HEK293 (cell line): ENCODE data around the gene MFGE8.

Experiments used
- CTCF ChIA-PET: fragments of 350-600 bp; formaldehyde crosslinking; extraction: SDS; loops from one replicate; lab custom pipeline; 2021; ENCODE audit warnings: antibody characterized with exemption; lab: Yijun Ruan, JAX
- POLR2A ChIA-PET: fragments of 300-600 bp; formaldehyde crosslinking; extraction: SDS; loops from one replicate; lab custom pipeline; 2020; ENCODE audit warnings: antibody characterized with exemption, inconsistent platforms; lab: Yijun Ruan, JAX
- H3K27ac ChIP-seq: fragments of 200-500 bp; sonication (Bioruptor generic); 2 replicates; pipeline ENCODE4 v1.5.1; 2014; ENCODE audit warnings: low read depth, low read length, control low read depth, inconsistent platforms; ENCODE audit errors: extremely low read depth
- H3K36me3 ChIP-seq, 2 experiments: fragments of 200-500 bp in 1 of 2; sonication (Bioruptor generic) in 1 of 2; 1 replicate in 1 of 2; 2 replicates in 1 of 2; pipeline ENCODE4 v1.5.1; 2014 to 2017; ENCODE audit warnings: inconsistent platforms in 2 of 2, low read length in 2 of 2; ENCODE audit not compliant: control insufficient read depth in 2 of 2, insufficient read depth in 1 of 2
- H3K4me1 ChIP-seq: fragments of 200-500 bp; sonication (Bioruptor generic); 2 replicates; pipeline ENCODE4 v1.5.1; 2014; ENCODE audit warnings: mild to moderate bottlenecking, low read length, inconsistent platforms; ENCODE audit not compliant: control insufficient read depth, insufficient read depth
- H3K4me3 ChIP-seq: 2 replicates; pipeline ENCODE4 v1.5.1; 2011; ENCODE audit warnings: low read depth, mild to moderate bottlenecking, control low read depth, low read length, moderate library complexity
- H3K9me3 ChIP-seq: fragments of 200-500 bp; sonication (Bioruptor generic); 2 replicates; pipeline ENCODE4 v1.5.1; 2014; ENCODE audit warnings: low read depth, low read length, inconsistent platforms; ENCODE audit not compliant: control insufficient read depth, insufficient read depth
- SP3 ChIP-seq: fragments of 450-650 bp; formaldehyde crosslinking; IDR thresholded peaks from 2 replicates; pipeline ENCODE4 v1.5.1; 2016; ENCODE audit warnings: missing biosample characterization, missing genetic modification characterization
- ZBTB20 ChIP-seq: fragments of 450-650 bp; formaldehyde crosslinking; IDR thresholded peaks from 2 replicates; pipeline ENCODE4 v1.5.1; 2016; ENCODE audit warnings: missing biosample characterization, missing genetic modification characterization
- ZBTB49 ChIP-seq: fragments of 450-650 bp; formaldehyde crosslinking; IDR thresholded peaks from 2 replicates; pipeline ENCODE4 v1.5.1; 2016; ENCODE audit warnings: missing biosample characterization, missing genetic modification characterization, low read depth
- ZFP69B ChIP-seq: fragments of 450-650 bp; formaldehyde crosslinking; IDR thresholded peaks from 2 replicates; pipeline ENCODE4 v1.5.1; 2016; ENCODE audit warnings: missing biosample characterization, missing genetic modification characterization
- ZNF266 ChIP-seq: fragments of 450-650 bp; formaldehyde crosslinking; IDR thresholded peaks from 2 replicates; pipeline ENCODE4 v1.5.1; 2016; ENCODE audit warnings: missing biosample characterization, missing genetic modification characterization, low read depth
- ZNF350 ChIP-seq: fragments of 450-650 bp; formaldehyde crosslinking; IDR thresholded peaks from 2 replicates; pipeline ENCODE4 v1.5.0; 2017; ENCODE audit warnings: missing biosample characterization, mild to moderate bottlenecking, missing genetic modification characterization
- ZNF362 ChIP-seq: fragments of 450-650 bp; formaldehyde crosslinking; IDR thresholded peaks from 2 replicates; pipeline ENCODE4 v1.5.1; 2016; ENCODE audit warnings: missing biosample characterization, missing genetic modification characterization
- ZNF514 ChIP-seq: fragments of 450-650 bp; formaldehyde crosslinking; IDR thresholded peaks from 2 replicates; pipeline ENCODE4 v1.5.1; 2016; ENCODE audit warnings: missing biosample characterization, missing genetic modification characterization
- ZNF561 ChIP-seq: fragments of 450-650 bp; IDR thresholded peaks from 2 replicates; pipeline ENCODE4 v1.5.1; 2018; ENCODE audit warnings: missing biosample characterization, missing genetic modification characterization, borderline replicate concordance
- ZNF585B ChIP-seq: fragments of 450-650 bp; formaldehyde crosslinking; IDR thresholded peaks from 2 replicates; pipeline ENCODE4 v1.5.1; 2016; ENCODE audit warnings: missing biosample characterization, missing genetic modification characterization
- ZNF596 ChIP-seq: fragments of 450-650 bp; IDR thresholded peaks from 2 replicates; pipeline ENCODE4 v1.5.0; 2018; ENCODE audit warnings: missing biosample characterization, mild to moderate bottlenecking, missing genetic modification characterization, moderate library complexity
- ZNF610 ChIP-seq: fragments of 450-650 bp; formaldehyde crosslinking; IDR thresholded peaks from 2 replicates; pipeline ENCODE4 v1.5.1; 2016; ENCODE audit warnings: missing biosample characterization, missing genetic modification characterization, borderline replicate concordance
- ZNF830 ChIP-seq: fragments of 450-650 bp; IDR thresholded peaks from 2 replicates; pipeline ENCODE4 v1.5.0; 2018; ENCODE audit warnings: missing biosample characterization, missing genetic modification characterization, low read depth, mild to moderate bottlenecking, moderate library complexity
- TF ChIP-seq, protein P1 (sequence below): fragments of 450-650 bp; formaldehyde crosslinking; IDR thresholded peaks from 2 replicates; pipeline ENCODE4 v1.5.1; 2017; ENCODE audit warnings: missing biosample characterization, missing genetic modification characterization
- TF ChIP-seq, protein P2 (sequence below): fragments of 450-650 bp; formaldehyde crosslinking; IDR thresholded peaks from 2 replicates; pipeline ENCODE4 v1.5.1; 2016; ENCODE audit warnings: missing biosample characterization, missing genetic modification characterization

The MFGE8 gene

DNA sequence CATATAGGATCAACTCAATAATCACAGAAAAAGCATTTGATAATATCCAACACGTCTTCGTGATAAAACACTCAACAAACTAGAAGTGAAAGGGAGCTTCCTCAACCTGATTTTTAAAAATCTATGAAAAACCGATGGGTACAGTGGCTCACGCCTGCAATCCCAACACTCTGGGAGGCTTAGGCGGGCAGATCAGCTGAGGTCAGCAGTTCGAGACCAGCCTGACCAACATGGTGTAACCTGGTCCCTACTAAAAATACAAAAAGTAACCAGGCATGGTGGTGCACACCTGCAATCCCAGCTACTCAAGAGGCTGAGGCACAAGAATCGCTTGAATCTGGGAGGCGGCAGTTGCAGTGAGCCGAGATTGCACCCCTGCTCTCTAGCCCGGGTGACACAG is 2.2 kb upstream of the MFGE8 start:
- no peak for TF ChIP-seq ZNF596 (tag by site-specific recombination)
- no peak for TF ChIP-seq ZNF585B
- TF ChIP-seq SP3 (tag by site-specific recombination): no peak
- TF ChIP-seq ZBTB20 (tag by site-specific recombination): no peak
- TF ChIP-seq ZNF610 (tag by site-specific recombination): no peak
- TF ChIP-seq ZNF514 (tag by site-specific recombination): no peak
- TF ChIP-seq, protein P1, sequence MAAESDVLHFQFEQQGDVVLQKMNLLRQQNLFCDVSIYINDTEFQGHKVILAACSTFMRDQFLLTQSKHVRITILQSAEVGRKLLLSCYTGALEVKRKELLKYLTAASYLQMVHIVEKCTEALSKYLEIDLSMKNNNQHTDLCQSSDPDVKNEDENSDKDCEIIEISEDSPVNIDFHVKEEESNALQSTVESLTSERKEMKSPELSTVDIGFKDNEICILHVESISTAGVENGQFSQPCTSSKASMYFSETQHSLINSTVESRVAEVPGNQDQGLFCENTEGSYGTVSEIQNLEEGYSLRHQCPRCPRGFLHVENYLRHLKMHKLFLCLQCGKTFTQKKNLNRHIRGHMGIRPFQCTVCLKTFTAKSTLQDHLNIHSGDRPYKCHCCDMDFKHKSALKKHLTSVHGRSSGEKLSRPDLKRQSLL (tag by site-specific recombination): no peak
- TF ChIP-seq ZBTB49: no peak
- TF ChIP-seq ZFP69B (tag by site-specific recombination): no peak
- no peak for TF ChIP-seq ZNF561 (tag by site-specific recombination)
- no peak for TF ChIP-seq ZNF266 (tag by site-specific recombination)
- TF ChIP-seq ZNF350 (tag by site-specific recombination): no peak
- TF ChIP-seq ZNF830: no peak
- TF ChIP-seq, all 188 proteins: peak for 0
- H3K27ac ChIP-seq: no peak overlapping the region
- ChIA-PET CTCF (interaction anchor here (6.8 kb wide), 1 partner anchor 12 kb away, joined by 42 read pairs; no protein-coding TSS in a partner anchor), POLR2A (no interaction called here)
- H3K4me3 ChIP-seq: no peak overlapping the region
- peaks cover 0 to 8% of the 10 kb centered on the region in 2 experiments; a peak in 1 of 3 replicates for H3K36me3 ChIP-seq
- no peaks in the 10 kb centered on the region for H3K9me3 ChIP-seq
- peaks cover 7% of the 10 kb centered on the region; the same call in 1 of the 2 replicates for H3K4me1 ChIP-seq

DNA sequence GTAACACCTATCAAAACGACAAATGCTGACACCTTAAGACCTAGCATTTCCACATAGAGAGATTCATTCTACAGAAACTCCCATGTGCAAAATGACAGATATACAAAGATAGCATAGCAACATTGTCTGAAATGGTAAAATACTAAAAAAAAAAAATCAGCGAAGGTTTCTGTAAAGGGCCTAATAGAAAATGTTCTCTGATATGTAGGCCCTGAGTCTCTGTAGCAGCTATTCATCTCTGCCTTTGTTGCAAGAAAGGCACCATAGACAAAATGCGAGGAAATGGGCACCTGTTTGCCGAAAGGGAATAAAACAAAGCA is 631 bp upstream of the MFGE8 start:
- Histone ChIP-seq H3K9me3 (no peaks in the 10 kb centered on the region), H3K36me3 (peaks cover 3 to 24% of the 10 kb centered on the region in 2 experiments; a peak in 1 of 3 replicates), H3K27ac (peak overlapping the region; percentile 83), H3K4me3 (no peak overlapping the region; the same call in 1 of the 2 replicates)
- ChIA-PET POLR2A (interaction anchor here (0.5 to 1.2 kb wide), 5 partner anchors 8 to 174 kb away, joined by 3 to 6 read pairs (median 4); partner anchors contain the start of gene ABHD2), CTCF (interaction anchor here (0.6 to 6.8 kb wide), 3 partner anchors 10 to 415 kb away, joined by 3 to 42 read pairs (median 4); no protein-coding TSS in a partner anchor)
- TF ChIP-seq, protein P2, sequence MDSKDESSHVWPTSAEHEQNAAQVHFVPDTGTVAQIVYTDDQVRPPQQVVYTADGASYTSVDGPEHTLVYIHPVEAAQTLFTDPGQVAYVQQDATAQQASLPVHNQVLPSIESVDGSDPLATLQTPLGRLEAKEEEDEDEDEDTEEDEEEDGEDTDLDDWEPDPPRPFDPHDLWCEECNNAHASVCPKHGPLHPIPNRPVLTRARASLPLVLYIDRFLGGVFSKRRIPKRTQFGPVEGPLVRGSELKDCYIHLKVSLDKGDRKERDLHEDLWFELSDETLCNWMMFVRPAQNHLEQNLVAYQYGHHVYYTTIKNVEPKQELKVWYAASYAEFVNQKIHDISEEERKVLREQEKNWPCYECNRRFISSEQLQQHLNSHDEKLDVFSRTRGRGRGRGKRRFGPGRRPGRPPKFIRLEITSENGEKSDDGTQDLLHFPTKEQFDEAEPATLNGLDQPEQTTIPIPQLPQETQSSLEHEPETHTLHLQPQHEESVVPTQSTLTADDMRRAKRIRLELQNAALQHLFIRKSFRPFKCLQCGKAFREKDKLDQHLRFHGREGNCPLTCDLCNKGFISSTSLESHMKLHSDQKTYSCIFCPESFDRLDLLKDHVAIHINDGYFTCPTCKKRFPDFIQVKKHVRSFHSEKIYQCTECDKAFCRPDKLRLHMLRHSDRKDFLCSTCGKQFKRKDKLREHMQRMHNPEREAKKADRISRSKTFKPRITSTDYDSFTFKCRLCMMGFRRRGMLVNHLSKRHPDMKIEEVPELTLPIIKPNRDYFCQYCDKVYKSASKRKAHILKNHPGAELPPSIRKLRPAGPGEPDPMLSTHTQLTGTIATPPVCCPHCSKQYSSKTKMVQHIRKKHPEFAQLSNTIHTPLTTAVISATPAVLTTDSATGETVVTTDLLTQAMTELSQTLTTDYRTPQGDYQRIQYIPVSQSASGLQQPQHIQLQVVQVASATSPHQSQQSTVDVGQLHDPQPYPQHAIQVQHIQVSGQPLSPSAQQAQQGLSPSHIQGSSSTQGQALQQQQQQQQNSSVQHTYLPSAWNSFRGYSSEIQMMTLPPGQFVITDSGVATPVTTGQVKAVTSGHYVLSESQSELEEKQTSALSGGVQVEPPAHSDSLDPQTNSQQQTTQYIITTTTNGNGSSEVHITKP (tag by site-specific recombination): no peak
- TF ChIP-seq ZNF362 (tag by site-specific recombination): peak; percentile 94
- TF ChIP-seq, all 188 proteins: peak for 1
- peaks cover 4% of the 10 kb centered on the region; the same call in 1 of the 2 replicates for H3K4me1 ChIP-seq
